ENCODE results near the gene VSIG10L2. TPM values are rescaled to one million over a fixed set of nuclear protein-coding genes. Genes with fewer than 3 reads are reported as not detected.

Gene VSIG10L2
- total RNA-seq, 2 experiments from 2014 or later, result not detected

DNA sequence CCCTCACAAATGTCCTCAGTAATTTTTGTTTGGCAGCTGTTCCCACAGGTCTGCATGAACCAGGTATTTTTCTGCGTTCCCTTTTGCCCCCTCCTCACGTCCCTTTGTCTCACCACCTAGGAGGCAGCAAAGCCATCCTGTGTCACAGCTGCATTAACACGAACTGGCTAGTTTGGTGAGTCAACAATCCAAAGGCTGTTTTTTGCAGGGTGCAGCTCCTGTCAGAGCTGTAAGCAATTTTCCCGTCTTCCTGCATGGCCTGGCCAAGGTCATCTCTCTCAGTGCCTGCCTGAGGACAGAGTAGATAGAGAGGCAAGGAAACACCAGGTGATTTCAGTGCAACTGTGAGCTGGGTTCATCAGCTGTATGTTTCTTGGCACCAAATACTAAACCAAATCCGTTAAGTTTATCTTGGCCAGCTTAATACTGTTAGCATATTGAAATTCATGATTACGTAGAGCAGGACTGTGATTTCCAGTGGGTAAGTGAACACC is 20.6 kb upstream of the VSIG10L2 start:
- ChIA-PET POLR2A (no interaction called here), CTCF (interaction anchor here (1.1 kb wide), 1 partner anchor 268 kb away, joined by 4 read pairs; no protein-coding TSS in a partner anchor)

DNA sequence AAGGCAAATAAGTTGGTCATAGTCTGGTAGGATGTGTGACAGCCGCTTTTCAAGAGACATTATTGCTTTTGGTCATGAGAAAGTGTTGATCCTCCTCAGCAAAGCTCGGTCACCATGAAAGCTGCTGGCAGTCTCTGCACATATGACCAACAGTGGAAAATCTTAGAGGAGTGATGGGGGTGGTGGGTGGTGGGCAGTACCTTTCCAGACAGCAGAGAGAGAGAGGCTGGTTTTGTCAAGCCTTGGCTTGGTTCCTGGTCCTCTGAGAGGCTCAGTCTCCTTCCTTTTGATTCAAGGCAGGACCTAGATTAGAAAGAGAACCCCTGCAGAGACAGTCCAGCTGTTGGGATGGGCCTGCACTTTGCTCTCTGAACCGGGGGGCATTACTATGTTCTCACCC is 20.0 kb upstream of the VSIG10L2 start:
- ChIA-PET CTCF (interaction anchor here (1.1 kb wide), 1 partner anchor 268 kb away, joined by 4 read pairs; no protein-coding TSS in a partner anchor), POLR2A (no interaction called here)

DNA sequence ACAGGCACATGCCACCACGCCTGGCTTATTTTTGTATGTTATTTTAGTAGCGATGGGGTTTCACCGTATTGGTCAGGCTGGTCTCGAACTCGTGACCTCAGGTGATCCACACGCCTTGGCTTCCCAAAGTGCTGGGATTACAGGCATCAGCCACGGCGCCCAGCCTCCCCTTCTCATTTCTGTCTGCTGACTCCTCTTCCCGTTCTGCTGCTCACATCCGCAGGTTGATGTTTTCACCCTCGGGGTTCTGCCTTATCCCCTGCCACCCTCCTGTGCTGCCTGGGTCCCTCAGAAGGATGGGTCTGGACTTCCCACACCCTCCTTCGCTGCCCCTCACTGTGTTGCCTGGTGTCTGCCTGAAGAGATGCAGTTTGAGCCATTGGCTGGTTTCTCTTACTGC is 19.2 kb upstream of the VSIG10L2 start:
- CTCF ChIA-PET, result no interaction called here
- POLR2A ChIA-PET, result no interaction called here

- ChIA-PET CTCF (no interaction called here), POLR2A (no interaction called here)
Observed at GRCh38 chr11:125929445-125930075, 16.3 kb upstream of the VSIG10L2 start.

DNA sequence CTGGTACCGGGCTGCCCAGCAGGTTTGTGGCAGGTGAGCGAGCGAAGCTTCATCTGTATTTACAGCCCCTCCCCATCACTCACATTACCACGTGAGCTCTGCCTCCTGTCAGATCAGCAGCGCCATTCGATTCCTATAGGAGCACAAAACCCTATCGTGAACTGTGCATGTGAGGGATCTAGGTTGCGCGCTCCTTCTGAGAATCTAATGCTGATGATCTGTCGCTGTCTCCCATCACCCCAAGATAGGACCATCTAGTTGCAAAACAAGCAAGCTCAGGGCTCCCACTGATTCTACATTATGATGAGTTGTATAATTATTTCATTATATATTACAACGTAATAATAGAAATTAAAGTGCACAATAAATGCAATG is 15.8 kb upstream of the VSIG10L2 start:
- CTCF ChIA-PET, result no interaction called here
- POLR2A ChIA-PET, result no interaction called here

DNA sequence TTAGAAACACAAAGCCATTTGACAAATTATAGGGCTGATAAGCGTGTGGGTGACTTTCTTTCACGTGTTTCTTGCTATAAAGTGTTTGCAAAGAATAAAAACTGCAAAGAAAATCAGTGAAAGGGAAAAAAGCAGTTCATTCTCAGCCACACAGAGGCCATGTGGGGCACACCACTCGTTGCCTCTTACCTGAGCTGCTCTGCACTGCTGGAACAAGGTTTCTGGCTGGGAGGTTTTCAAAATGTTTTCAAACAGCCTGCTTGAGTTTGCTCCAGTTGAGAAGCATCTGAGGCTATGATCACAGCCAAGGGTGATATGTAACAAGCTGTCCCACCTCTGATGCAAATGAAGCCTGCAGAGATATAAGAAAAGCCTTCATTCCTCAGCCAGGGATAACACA is 14.7 kb upstream of the VSIG10L2 start:
- CTCF ChIA-PET, result no interaction called here

DNA sequence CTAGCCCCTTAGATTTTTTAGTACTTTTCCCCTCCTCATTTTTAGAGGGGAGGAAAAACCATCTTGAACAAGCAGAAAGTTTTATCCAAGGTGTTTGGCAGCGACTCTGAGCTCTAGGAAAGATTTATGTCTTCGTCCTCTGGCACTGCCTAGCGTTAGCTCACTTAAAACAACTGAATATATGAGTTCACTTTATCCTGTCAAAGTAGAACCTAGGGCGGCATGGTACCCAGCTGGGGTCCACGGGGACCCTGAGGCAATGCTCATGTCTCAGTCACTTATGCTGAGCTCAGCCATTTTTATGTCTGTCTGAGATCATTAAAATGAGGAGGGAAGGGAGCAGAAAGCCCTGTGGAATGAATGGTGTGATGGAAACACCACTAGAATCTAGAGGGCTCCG is 14.2 kb upstream of the VSIG10L2 start:
- CTCF ChIA-PET, result no interaction called here
- POLR2A ChIA-PET, result no interaction called here

More for the DNA sequence above, 14.7 kb upstream of the VSIG10L2 start:
- POLR2A ChIA-PET, result no interaction called here

DNA sequence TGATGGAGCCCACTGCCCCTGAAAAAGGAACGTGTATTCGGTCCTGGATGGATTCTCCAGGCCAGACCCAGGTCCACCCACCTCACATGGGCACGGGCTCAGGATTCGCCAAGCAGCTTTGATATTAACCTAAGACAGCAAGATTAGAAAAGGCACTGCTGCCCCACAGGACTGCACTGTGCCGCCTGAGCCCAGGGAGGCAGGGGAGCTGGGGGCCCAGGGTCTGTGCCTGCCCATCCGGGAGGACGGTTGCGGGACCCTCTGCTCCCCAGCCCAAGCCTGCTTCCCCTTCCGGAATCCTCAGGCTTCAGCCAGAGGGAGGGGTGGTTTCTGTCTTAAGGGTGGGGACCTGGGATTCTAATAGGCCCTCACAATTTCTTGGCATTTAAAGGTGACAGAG is 13.5 kb upstream of the VSIG10L2 start:
- POLR2A ChIA-PET, result no interaction called here
- CTCF ChIA-PET, result no interaction called here

- CTCF ChIA-PET, result no interaction called here
Observed at GRCh38 chr11:125933030-125933813, 12.6 kb upstream of the VSIG10L2 start.

DNA sequence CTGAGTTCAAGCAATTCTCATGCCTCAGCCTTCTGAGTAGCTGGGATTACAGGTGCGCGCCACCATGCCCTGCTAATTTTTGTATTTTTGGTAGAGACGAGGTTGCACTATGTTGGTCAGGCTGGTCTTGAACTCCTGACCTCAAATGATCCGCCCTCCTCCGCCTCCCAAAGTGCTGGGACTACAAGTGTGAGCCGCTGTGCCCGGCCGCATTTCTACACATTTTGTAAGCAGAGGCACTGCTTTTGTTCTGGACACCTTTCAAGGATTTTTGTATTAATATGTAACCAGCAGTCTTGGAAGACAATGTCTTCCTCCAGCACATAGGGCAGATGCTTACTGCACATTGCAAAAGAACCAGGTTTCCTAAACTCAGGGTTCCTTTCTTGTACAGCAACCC is 11.4 kb upstream of the VSIG10L2 start:
- ChIA-PET CTCF (no interaction called here), POLR2A (no interaction called here)

More at GRCh38 chr11:125933030-125933813, 12.6 kb upstream of the VSIG10L2 start:
- POLR2A ChIA-PET, result no interaction called here

GRCh38 chr11:125935056-125935455 is 10.8 kb upstream of the VSIG10L2 start:
- POLR2A ChIA-PET, result no interaction called here
- CTCF ChIA-PET, result no interaction called here

DNA sequence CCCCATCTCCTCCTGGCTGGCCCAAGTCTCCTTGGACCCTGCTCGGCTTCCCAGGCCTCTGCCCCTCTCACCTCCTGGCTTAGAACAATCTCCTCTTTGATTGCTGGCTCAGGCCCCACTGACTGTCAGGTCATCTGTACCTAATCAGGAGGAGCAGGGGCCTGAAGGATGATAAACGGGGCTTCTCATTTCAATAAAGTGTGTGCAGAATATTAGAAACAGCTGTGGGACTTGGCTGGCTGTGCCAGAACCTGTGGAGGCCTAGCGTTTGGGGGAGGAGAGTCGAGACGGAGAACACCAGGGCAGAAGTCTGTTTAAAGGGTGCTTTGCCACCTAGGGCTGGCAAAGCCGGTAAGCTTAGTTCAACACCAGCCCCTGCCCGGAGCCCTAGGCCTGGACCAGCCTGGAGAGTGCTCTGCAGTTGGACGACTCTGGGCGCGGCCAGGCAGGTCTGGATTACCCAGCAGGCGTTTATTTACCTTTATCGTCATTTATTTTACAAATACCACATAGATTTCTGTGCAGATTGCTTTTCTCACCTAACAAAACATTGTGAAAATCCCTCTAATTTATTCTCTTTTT is 10.1 kb upstream of the VSIG10L2 start:
- POLR2A ChIA-PET, result no interaction called here
- CTCF ChIA-PET, result no interaction called here

- CTCF ChIA-PET, result interaction anchor here (1.4 kb wide), 1 partner anchor 255 kb away, joined by 4 read pairs; no protein-coding TSS in a partner anchor
- POLR2A ChIA-PET, result no interaction called here
Observed at GRCh38 chr11:125938418-125938817, 7.4 kb upstream of the VSIG10L2 start.

DNA sequence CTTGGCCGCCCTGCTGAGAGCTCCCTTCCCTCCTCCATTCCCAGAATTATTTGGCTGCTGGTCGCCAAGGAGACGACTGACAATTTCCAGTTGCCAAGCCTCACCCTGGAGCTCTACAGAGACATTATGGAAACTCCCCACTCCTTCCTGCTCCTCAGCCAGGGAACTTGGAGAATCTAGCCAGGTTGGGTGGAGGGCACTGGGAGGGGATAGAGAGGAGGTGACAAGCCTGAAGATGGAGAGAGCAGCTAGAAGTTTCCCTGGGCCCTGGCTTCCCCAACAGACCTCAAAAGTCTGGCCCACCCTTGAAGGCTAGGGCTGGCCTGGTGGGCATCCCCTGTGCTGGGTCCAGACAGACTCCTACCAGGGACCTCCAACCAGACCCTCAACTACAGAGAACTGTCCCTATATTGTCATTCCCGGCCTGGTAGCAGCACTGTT is 6.7 kb upstream of the VSIG10L2 start:
- CTCF ChIA-PET, result interaction anchor here (1.4 kb wide), 1 partner anchor 255 kb away, joined by 4 read pairs; no protein-coding TSS in a partner anchor
- POLR2A ChIA-PET, result no interaction called here

- CTCF ChIA-PET, result no interaction called here
- POLR2A ChIA-PET, result no interaction called here
Observed at GRCh38 chr11:125940145-125940544, 5.7 kb upstream of the VSIG10L2 start.

- ChIA-PET CTCF (interaction anchor here (1.5 kb wide), 1 partner anchor 252 kb away, joined by 5 read pairs; no protein-coding TSS in a partner anchor), POLR2A (no interaction called here)
Observed at GRCh38 chr11:125941267-125941618, 4.6 kb upstream of the VSIG10L2 start.

DNA sequence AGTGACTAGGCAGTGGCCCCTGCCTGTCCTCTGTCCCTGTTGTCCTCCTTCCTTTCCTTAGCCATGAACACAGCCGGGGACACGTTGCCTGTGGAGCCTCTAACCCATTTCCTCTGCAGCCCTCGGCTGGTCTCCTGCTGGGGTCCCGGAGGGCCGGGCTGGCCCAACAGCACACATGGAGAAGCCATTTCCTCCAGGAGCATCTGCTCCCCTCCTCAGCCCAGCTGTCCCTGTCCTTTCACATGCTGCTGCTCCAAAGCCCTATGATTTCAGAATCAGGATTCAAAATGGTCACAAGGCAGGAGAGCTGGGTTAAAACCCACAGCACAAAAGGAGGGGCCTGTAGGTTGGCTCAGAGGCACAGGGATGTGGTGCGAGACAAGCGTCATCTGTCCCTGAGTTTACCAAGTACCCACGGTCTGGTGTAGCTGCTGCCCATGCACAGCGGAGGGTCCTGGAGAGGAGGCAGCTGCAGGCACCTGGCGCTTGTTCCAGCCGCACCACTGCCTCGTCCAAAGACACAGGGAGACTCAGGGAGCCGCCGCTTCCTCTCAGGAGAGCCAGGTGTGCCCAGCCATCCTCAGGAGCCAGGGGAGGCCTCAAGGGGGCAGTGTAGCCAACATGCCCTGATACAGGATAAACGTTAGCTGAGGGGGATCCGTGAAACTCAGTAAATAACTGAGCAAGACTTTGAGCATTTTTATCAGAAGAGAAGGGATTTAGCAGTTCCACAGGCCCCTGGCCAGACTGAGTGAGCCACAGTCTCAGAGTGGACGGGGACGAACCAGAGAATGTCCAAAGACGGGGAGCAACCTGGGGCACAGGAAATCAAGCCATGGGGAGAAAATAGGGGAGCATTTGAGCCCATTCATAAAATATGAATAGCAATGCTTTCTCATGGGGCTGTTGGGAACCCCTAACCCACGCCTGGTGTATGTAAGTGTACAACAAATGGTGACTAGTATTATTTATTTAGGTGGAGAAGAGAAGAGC is 3.9 kb upstream of the VSIG10L2 start:
- CTCF ChIA-PET, result interaction anchor here (0.8 to 1.5 kb wide), 3 partner anchors 133 to 252 kb away, joined by 3 to 5 read pairs (median 4); no protein-coding TSS in a partner anchor
- POLR2A ChIA-PET, result no interaction called here

- ChIA-PET CTCF (interaction anchor here (0.7 to 1.1 kb wide), 3 partner anchors 132 to 247 kb away, joined by 3 to 4 read pairs (median 3); no protein-coding TSS in a partner anchor), POLR2A (no interaction called here)
Observed at GRCh38 chr11:125942771-125943428, 2.9 kb upstream of the VSIG10L2 start.
